Measurements from ENCODE around the gene SMPD2. TPM values are rescaled to one million over a fixed set of nuclear protein-coding genes. Genes with fewer than 3 reads are reported as not detected.

Gene SMPD2
- total RNA-seq, 6 donors from 2014 or later = 9.4 to 25.2 (median 15.4) TPM

DNA sequence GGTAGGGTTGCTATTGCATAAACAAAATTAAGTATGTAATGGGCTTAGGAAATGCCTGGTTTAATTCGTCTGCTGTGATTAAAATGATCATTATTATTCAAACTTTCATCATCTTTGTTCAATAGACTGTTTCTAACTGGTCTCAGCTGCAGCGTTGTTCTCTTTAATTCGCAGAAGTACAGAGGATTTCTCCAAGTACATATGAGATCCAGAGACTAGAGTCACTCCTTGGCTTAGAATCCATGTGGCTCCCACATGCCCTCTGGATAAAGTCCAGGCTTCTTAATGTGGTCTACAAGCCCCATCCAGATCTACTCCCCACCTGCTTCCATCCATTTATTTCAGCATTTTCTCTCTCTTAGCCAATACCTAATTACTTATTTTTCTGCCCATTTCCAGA, 43.6 kb downstream of the SMPD2 start:
- no peak for ATAC-seq (ENCODE audit: low FRiP score in 2 of 2)
- no peak for TF ChIP-seq EP300 (IDR thresholded peaks at IDR 0.05)
- TF ChIP-seq POLR2AphosphoS5 (IDR thresholded peaks at IDR 0.05) = no peak
- TF ChIP-seq CTCF (IDR thresholded peaks at IDR 0.05) = no peak
- no peak for DNase-seq
- H3K27me3 ChIP-seq = no peaks in the 10 kb centered on the region
- peak overlapping the region in 1 of 4 donors; percentile 100 for H3K4me3 ChIP-seq
- H3K36me3 ChIP-seq = peaks cover 0 to 15% (median 0%) of the 10 kb centered on the region in 4 donors
- H3K4me1 ChIP-seq = peaks cover 30 to 47% (median 31%) of the 10 kb centered on the region in 4 donors
- 66 to 69% methylated on average over 3 of the region's 3 CpGs for WGBS, 2 donors
- H3K27ac ChIP-seq = peak overlapping the region in 3 of 4 donors; percentile 49 to 94 (median 73)
- no peaks in the 10 kb centered on the region for H3K9me3 ChIP-seq

- WGBS, 2 donors = 79 to 82% methylated on average over 3 of the region's 3 CpGs
- Histone ChIP-seq H3K9me3 (no peaks in the 10 kb centered on the region), H3K4me1 (peaks cover 19 to 36% (median 21%) of the 10 kb centered on the region in 4 donors), H3K27ac (no peak overlapping the region), H3K4me3 (no peak overlapping the region), H3K36me3 (peaks cover 0 to 11% (median 0%) of the 10 kb centered on the region in 4 donors), H3K27me3 (no peaks in the 10 kb centered on the region)
- ATAC-seq (ENCODE audit: low FRiP score in 2 of 2) = no peak
- no peak for DNase-seq
- no peak for TF ChIP-seq CTCF (IDR thresholded peaks at IDR 0.05)
- no peak for TF ChIP-seq POLR2AphosphoS5 (IDR thresholded peaks at IDR 0.05)
- no peak for TF ChIP-seq EP300 (IDR thresholded peaks at IDR 0.05)
- TF ChIP-seq POLR2A (IDR thresholded peaks at IDR 0.05) = no peak
Measured at GRCh38 chr6:109485266-109485935, 44.9 kb downstream of the SMPD2 start.

DNA sequence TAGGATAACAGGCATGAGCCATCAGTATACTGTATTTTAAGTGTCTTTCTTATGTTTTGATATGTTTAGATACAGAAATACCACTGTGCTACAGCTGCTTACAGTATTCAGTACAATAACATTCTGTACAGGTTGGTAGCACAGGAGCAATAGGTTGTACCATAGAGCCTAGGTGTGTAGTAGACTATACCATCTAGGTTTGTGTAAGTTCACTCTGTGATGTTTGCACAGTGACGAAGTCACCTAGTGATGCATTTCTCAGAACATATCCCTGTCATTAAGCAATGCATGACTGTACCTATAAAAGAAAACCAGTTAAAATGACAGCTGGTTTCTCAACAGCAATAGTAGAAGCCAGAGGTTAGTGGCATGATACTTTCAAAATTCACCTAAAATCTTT, 45.5 kb downstream of the SMPD2 start:
- ATAC-seq (ENCODE audit: low FRiP score in 2 of 2) (no peak), DNase-seq (no peak)
- Histone ChIP-seq H3K36me3 (peaks cover 0 to 4% (median 0%) of the 10 kb centered on the region in 4 donors), H3K9me3 (no peaks in the 10 kb centered on the region), H3K27ac (no peak overlapping the region), H3K4me1 (peaks cover 13 to 30% (median 14%) of the 10 kb centered on the region in 4 donors), H3K4me3 (no peak overlapping the region), H3K27me3 (no peaks in the 10 kb centered on the region)
- no peak for TF ChIP-seq EP300 (IDR thresholded peaks at IDR 0.05)
- TF ChIP-seq POLR2AphosphoS5 (IDR thresholded peaks at IDR 0.05) = no peak
- no peak for TF ChIP-seq CTCF (IDR thresholded peaks at IDR 0.05)
- TF ChIP-seq POLR2A (IDR thresholded peaks at IDR 0.05) = no peak
- 61 to 81% methylated on average over 1 of the region's 1 CpG for WGBS, 2 donors

DNA sequence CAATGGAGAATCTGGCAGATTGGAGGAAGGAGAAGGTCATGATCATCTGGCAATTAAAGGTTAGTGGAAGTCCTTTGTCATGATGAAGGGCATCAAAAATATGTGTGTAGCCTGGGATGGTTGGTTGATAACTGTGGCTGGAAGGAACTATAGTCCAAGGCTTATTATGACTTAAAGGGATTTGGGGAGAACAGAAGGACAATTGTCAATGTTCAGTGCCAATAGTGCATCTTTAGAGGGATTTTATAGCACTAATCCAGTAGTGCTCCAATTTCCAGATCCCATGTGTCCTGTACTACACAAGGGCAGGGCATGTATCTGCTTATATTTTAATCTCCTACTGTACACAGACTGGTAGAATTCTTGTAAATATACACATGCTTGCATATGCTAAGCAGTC, 47.5 kb downstream of the SMPD2 start:
- ATAC-seq (ENCODE audit: low FRiP score in 2 of 2) (no peak), DNase-seq (no peak)
- H3K27me3 ChIP-seq = no peaks in the 10 kb centered on the region
- TF ChIP-seq EP300 (IDR thresholded peaks at IDR 0.05) (no peak), POLR2AphosphoS5 (IDR thresholded peaks at IDR 0.05) (no peak), CTCF (IDR thresholded peaks at IDR 0.05) (no peak), POLR2A (IDR thresholded peaks at IDR 0.05) (no peak)
- H3K36me3 ChIP-seq = no peaks in the 10 kb centered on the region
- no peak overlapping the region for H3K4me3 ChIP-seq
- peaks cover 0 to 12% (median 0%) of the 10 kb centered on the region in 4 donors for H3K4me1 ChIP-seq
- no peak overlapping the region for H3K27ac ChIP-seq
- no peaks in the 10 kb centered on the region for H3K9me3 ChIP-seq

- H3K9me3 ChIP-seq = no peaks in the 10 kb centered on the region
- no peaks in the 10 kb centered on the region for H3K4me1 ChIP-seq
- TF ChIP-seq EP300 (IDR thresholded peaks at IDR 0.05) = no peak
- no peak overlapping the region for H3K27ac ChIP-seq
- no peak for DNase-seq
- no peak overlapping the region for H3K4me3 ChIP-seq
- no peaks in the 10 kb centered on the region for H3K36me3 ChIP-seq
- ATAC-seq (ENCODE audit: low FRiP score in 2 of 2) = no peak
- WGBS, 2 donors = 59 to 69% methylated on average over 2 of the region's 2 CpGs
- no peaks in the 10 kb centered on the region for H3K27me3 ChIP-seq
Measured at GRCh38 chr6:109490713-109491112, 50.2 kb downstream of the SMPD2 start.

All from upper lobe of left lung (tissue), 6 donors.